ENCODE results near the gene ZBTB47.

DNA sequence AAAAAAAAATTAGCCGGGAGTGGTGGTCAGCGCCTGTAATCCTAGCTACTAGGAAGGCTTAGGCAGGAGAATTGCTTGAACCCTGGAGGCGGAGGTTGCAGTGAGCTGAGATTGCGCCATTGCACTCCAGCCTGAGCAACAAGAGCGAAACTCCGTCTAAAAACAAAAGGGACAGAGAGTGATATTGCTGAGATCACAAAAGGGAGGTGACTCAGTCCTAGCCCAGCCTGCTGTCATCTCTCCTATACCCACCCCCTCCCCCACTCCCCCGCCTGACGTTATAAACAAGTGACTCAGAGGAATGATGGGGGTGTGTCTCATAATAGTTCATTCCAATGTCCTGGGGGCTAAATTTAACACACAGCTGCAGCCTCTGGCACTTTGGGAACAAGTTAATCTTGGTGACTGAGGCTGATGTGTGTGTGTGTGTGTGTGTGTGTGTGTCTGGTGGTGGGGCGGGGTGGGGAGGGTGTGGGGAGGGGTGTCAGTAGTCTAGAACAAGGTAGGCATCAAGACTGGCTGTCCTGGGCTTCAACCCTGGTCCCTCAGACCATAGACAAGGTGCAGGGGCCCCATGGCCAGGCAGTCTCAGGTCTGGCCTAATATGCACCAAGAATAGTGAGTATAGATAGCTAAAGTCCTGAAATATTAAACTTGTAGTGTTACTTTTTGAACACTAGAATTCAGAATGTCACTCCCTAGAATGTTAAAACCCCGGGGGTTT lies 30.5 kb downstream of the ZBTB47 start:
- no peak for TF ChIP-seq POLR2A (IDR thresholded peaks at IDR 0.05; ENCODE audit: low read depth, low read length)
- no peak for TF ChIP-seq TAF1 (IDR thresholded peaks at IDR 0.05; ENCODE audit: borderline replicate concordance, low read depth, low read length)
